GM19372 (cell line): Measurements from ENCODE around the gene VIPR2.
"Not testable (repeated sequence)": the region's sequence is repeated elsewhere in the genome, so short reads cannot be mapped to it uniquely, and the experiment has no call there.

Source experiments
- ATAC-seq: cut with Tn5 transposase; IDR thresholded peaks from one replicate; pipeline ENCODE4 v1.9.1; 2021; ENCODE audit warnings: mild to moderate bottlenecking, low read depth, moderate library complexity; ENCODE audit not compliant: unreplicated experiment

The VIPR2 gene

GRCh38 chr7:159000859-159001435, 143.7 kb downstream of the VIPR2 start:
- no peak for ATAC-seq

DNA sequence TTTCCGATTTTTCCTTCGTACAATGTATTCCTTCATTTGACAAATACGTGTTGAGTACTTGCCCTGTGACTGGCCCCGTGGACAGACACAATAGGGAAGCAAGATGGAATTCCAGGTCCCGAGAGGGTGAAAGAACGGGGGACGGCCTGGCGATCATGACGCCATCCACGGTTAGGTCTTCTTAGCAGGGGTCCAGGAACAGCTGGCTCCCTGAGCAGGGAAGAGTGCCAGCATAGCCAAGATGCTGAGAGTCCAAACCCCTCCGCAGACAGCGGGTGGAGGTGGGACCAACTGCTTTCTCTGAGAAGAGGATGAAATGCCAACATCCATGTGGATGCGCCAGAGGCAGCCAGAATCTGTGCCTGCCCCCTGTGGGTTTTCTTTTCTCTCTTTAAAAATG, 144.6 kb downstream of the VIPR2 start:
- no peak for ATAC-seq

- ATAC-seq = no peak
These were observed 145.2 kb downstream of the VIPR2 start for GRCh38 chr7:158999496-158999895.

- ATAC-seq = not testable (repeated sequence)
These were observed 146.4 kb downstream of the VIPR2 start for GRCh38 chr7:158998261-158998660.

GRCh38 chr7:158997471-158997870, 147.2 kb downstream of the VIPR2 start:
- no peak for ATAC-seq

GRCh38 chr7:158997110-158997453, 147.6 kb downstream of the VIPR2 start:
- ATAC-seq = no peak

- no peak for ATAC-seq
These were observed 148.2 kb downstream of the VIPR2 start for GRCh38 chr7:158996214-158997109.

GRCh38 chr7:158995514-158995913, 149.2 kb downstream of the VIPR2 start:
- no peak for ATAC-seq

GRCh38 chr7:158994687-158995086, 150.0 kb downstream of the VIPR2 start:
- ATAC-seq = no peak

DNA sequence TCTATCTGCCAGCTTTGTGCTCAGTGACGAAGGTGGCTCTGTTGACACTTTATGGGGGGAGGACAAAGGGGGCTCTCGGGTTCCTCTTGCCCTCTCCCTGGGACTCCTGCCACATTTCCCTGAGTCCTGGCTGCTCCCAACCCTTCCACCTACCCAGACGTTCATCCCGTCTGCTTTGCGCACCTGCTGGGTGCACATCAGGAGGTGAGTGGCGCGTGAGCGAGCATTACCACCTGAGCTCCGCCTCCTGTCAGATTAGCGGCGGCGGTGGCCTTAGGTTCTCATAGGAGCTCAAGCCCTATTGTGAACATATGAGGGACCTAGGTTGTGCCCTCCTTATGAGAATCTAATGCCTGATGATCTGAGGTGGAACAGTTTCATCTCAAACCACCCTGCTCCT, 151.1 kb downstream of the VIPR2 start:
- ATAC-seq = no peak

DNA sequence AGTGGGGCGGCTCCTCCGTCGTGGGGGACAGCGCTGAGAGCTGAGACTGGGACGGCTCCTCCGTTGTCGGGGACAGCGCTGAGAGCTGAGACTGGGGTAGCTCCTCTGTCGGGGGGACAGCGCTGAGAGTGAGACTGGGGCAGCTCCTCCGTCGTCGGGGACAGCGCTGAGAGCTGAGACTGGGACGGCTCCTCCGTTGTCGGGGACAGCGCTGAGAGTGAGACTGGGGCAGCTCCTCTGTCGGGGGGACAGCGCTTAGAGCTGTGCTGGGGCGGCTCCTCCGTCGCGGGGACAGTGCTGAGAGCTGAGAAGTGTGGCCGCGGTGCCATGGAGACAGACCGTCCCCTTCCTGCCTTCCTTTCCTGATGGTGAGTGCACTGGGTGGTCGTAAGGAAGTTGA, 151.9 kb downstream of the VIPR2 start:
- no peak for ATAC-seq

DNA sequence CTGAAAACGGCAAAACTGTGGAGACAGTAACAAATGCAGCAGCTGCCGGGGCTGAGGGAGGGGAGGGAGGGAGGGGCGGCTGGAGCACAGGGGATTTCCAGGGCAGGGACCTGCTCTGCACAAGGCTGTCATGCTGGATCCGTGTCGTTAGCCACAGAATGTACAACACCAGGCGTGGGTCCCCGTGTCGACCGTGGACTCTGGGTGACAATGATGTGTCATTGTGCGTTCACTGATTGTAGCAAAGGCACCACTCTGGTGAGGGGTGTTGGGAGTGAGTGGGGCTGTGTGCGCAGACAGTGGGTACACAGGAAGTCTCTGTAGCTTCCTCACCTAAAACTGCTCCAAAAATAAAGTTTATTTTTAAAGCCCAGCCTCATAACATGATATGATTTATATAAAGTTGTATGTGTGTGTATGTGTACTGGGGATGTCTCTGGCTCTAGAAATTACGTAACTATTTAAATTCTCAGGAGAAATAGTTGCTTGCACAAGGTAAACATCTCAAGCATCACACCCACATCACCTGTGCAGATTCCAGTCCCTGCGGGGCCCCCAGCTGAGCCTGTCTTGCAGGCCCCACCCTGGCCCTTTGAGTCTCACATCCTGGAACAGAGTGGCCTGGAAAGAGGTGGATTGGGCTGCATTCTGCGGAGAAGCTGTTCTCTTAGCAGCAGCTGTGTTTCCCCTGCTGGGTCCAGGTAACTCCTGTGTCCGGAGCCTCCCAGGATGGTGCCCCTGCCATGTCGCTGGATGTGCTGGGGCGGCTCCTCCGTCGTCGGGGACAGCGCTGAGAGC, 152.6 kb downstream of the VIPR2 start:
- ATAC-seq = no peak

- no peak for ATAC-seq
These were observed 155.7 kb downstream of the VIPR2 start for GRCh38 chr7:158988996-158989395.

- ATAC-seq = no peak
These were observed 156.3 kb downstream of the VIPR2 start for GRCh38 chr7:158988302-158988862.

- no peak for ATAC-seq
These were observed 157.0 kb downstream of the VIPR2 start for GRCh38 chr7:158987691-158988090.

DNA sequence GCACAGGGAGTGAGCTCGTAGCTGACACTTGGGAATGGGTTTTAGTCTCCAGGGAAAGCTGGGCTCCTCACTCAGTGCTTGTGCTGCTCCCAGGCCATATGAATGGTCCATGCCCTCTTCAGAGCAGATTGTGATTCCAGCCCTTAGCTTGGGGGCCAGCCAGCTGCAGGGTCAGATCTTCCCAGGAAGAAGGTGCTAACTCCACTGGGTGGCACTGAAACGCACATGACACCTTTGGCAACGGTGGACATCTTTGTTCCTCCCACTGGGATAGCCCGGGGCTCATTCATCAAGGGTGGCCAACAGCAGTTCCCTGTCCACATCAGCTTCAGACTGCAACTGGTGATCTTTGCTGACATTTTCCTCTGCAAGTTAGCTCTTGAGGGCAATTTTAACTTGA, 159.1 kb downstream of the VIPR2 start:
- ATAC-seq = no peak

DNA sequence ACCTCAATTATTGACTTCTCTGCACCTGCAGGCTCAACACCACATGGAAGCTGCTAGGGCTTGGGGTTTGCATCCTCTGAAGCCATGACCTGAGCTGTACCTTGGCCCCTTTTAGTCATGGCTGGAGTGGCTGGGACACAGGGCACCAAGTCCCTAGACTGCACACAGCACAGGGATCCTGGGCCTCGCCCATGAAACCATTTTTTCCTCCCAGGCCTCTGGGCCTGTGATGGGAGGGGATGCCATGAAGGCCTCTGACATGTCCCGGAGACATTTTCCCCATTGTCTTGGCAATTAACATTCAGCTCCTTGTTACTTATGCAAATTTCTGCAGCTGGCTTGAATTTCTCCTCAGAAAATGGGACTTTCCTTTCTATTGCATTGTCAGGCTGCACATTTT, 160.7 kb downstream of the VIPR2 start:
- not testable (repeated sequence) for ATAC-seq

- not testable (repeated sequence) for ATAC-seq
These were observed 162.6 kb downstream of the VIPR2 start for GRCh38 chr7:158982080-158982479.

DNA sequence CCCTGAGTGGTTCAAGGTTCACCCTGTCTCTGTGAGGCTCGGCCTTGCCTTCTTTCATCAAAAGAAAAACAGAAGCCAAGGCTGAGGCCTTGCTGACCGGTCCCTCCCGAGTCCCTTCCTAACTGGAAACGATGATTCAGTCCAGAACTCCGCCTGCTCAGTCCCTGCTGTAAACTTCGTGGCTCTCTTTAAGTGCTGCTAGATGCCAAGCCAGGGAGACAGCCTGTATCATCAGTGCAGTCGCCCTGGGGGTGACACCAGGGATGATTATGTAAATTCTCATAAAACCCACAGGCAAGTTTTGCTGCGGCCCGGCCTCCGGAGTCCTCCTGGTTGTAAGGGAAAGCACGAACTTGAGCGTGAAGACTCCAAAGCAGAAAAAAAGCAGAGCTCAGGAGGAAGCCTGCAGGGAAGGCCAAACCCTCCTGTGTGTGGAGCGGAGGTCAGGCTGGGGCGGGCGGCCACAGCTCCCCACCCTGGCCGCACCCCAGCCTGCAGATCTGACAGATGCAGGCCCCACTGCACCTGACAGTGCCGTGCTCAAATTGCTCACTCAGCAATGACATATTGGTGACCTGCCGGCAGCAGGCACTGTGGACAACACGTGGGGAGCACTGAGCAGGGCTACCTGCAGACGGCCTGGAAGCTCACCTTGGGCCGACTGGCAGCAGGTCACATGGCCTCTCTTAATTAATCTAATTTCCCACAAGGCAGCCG, 164.9 kb downstream of the VIPR2 start:
- no peak for ATAC-seq

- ATAC-seq = no peak
These were observed 165.6 kb downstream of the VIPR2 start for GRCh38 chr7:158979023-158979529.
